C4-2B (cell line): Measurements from ENCODE around the gene ITGA11.

Source experiments
- ZFX ChIP-seq: fragments of 450-650 bp; IDR thresholded peaks from 2 replicates; pipeline ENCODE4 v1.6.1; 2017
- TF ChIP-seq, protein P1 (sequence below): fragments of 450-650 bp; conservative IDR thresholded peaks from 2 replicates; pipeline ENCODE4 v1.5.1; 2017; ENCODE audit warnings: mild to moderate bottlenecking

DNA sequence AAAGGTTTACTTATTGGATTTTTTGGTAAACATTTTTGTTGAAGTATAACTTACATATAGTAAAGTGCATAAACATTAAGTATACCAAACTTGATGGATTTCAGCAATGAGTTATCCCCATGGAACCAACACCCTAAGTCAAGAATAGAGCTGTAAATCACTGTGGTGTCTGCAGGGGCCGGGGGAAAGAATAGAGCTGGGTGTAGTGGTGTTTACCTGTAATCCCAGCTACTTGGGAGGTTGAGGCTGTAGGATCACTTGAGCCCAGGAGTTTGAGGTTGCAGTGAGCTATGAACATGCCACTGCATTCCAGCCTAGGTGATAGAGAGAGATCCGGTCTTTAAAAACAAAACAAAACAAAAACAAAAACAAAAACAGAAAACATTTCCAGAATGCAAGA lies 167.7 kb downstream of the ITGA11 start:
- TF ChIP-seq, protein P1, sequence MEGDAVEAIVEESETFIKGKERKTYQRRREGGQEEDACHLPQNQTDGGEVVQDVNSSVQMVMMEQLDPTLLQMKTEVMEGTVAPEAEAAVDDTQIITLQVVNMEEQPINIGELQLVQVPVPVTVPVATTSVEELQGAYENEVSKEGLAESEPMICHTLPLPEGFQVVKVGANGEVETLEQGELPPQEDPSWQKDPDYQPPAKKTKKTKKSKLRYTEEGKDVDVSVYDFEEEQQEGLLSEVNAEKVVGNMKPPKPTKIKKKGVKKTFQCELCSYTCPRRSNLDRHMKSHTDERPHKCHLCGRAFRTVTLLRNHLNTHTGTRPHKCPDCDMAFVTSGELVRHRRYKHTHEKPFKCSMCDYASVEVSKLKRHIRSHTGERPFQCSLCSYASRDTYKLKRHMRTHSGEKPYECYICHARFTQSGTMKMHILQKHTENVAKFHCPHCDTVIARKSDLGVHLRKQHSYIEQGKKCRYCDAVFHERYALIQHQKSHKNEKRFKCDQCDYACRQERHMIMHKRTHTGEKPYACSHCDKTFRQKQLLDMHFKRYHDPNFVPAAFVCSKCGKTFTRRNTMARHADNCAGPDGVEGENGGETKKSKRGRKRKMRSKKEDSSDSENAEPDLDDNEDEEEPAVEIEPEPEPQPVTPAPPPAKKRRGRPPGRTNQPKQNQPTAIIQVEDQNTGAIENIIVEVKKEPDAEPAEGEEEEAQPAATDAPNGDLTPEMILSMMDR = no peak
- TF ChIP-seq ZFX = no peak
